LNCaP clone FGC (cell line): ENCODE results near the gene APBB3.

Source experiments
- DNase-seq: peaks from one replicate; pipeline ENCODE4 v3.0.0-alpha.2; 2011; ENCODE audit warnings: low read depth
- H3K4me3 ChIP-seq: 2 replicates; pipeline ENCODE4 v1.5.1; 2011; ENCODE audit warnings: mild to moderate bottlenecking, low read depth, low read length, control low read depth
- CTCF ChIP-seq: IDR thresholded peaks from 2 replicates; pipeline ENCODE4 v1.5.1; 2012; ENCODE audit warnings: mild to moderate bottlenecking; ENCODE audit not compliant: control insufficient read depth, insufficient read depth; ENCODE audit errors: extremely low read depth

APBB3 gene

GRCh38 chr5:140548791-140549190 lies 15.6 kb downstream of the APBB3 start:
- DNase-seq, result no peak
- TF ChIP-seq CTCF, result no peak
- peak overlapping the region; percentile 49 for H3K4me3 ChIP-seq

- no peak for TF ChIP-seq CTCF
- H3K4me3 ChIP-seq, result peak overlapping the region; percentile 49
- DNase-seq, result peak; percentile 88
These were observed 16.1 kb downstream of the APBB3 start for GRCh38 chr5:140548300-140548688.

GRCh38 chr5:140547508-140548299 lies 16.7 kb downstream of the APBB3 start, which contains the start of gene EIF4EBP3:
TSS of gene EIF4EBP3 (plus strand) at chr5:140547662. CDS start at chr5:140547738, 76 bp downstream.
- peak; percentile 97 for DNase-seq
- TF ChIP-seq CTCF, result peak; percentile 12; the same call in 1 of the 2 replicates
- peak within 1 kb of the TSS; percentile 49 for H3K4me3 ChIP-seq

GRCh38 chr5:140546851-140547507 lies 17.4 kb downstream of the APBB3 start:
- H3K4me3 ChIP-seq, result peak overlapping the region; percentile 49
- no peak for DNase-seq
- no peak for TF ChIP-seq CTCF

GRCh38 chr5:140545606-140546005 lies 18.8 kb downstream of the APBB3 start:
- TF ChIP-seq CTCF, result no peak
- no peak for DNase-seq
- no peak overlapping the region for H3K4me3 ChIP-seq

- no peak for TF ChIP-seq CTCF
- no peak overlapping the region for H3K4me3 ChIP-seq
- no peak for DNase-seq
These were observed 19.4 kb downstream of the APBB3 start for GRCh38 chr5:140544986-140545385.
